SU-DHL-6 (cell line): ENCODE measurements around the gene KLK1.

Experiments used
- H2AFZ ChIP-seq: fragments of 200-600 bp; sonication (generic); 2 replicates; pipeline ENCODE4 v1.6.1; 2014; ENCODE audit warnings: low read depth, mild to moderate bottlenecking, moderate library complexity, mixed read lengths, antibody characterized with exemption, low read length; ENCODE audit not compliant: severe bottlenecking
- H3F3A ChIP-seq: fragments of 200-600 bp; shearing (Covaris generic); 2 replicates; pipeline ENCODE4 v1.6.0; 2016; ENCODE audit warnings: antibody characterized with exemption, mild to moderate bottlenecking; ENCODE audit not compliant: insufficient read depth
- H3K27ac ChIP-seq: fragments of 200-600 bp; sonication (generic); 2 replicates; pipeline ENCODE4 v1.5.1; 2016; ENCODE audit warnings: low read depth, mild to moderate bottlenecking, low read length, moderate library complexity, mixed read lengths
- H3K27me3 ChIP-seq: fragments of 200-600 bp; sonication (generic), shearing (Covaris generic); 2 replicates; pipeline ENCODE4 v1.6.0; 2014; ENCODE audit warnings: mild to moderate bottlenecking, low read length
- H3K36me3 ChIP-seq: fragments of 200-600 bp; sonication (generic); 2 replicates; pipeline ENCODE4 v1.6.1; 2014; ENCODE audit warnings: mild to moderate bottlenecking, low read length, mixed read lengths
- H3K4me2 ChIP-seq: fragments of 300-600, 200-600 bp; shearing (Covaris generic), sonication (generic); 2 replicates; pipeline ENCODE4 v1.6.0; 2014; ENCODE audit warnings: low read length, low read depth, mild to moderate bottlenecking; ENCODE audit not compliant: poor library complexity, severe bottlenecking
- H3K4me3 ChIP-seq: fragments of 200-600 bp; sonication (generic); 2 replicates; pipeline ENCODE4 v1.5.1; 2014; ENCODE audit warnings: antibody characterized with exemption, low read length, mild to moderate bottlenecking, mixed read lengths; ENCODE audit not compliant: insufficient read depth, poor library complexity, severe bottlenecking
- H3K79me2 ChIP-seq: fragments of 200-600 bp; sonication (generic); 2 replicates; pipeline ENCODE4 v1.6.1; 2014; ENCODE audit warnings: mild to moderate bottlenecking, low read length, moderate library complexity; ENCODE audit not compliant: insufficient read depth
- H3K9ac ChIP-seq: fragments of 200-600 bp; sonication (generic); 2 replicates; pipeline ENCODE4 v1.7.0; 2014; ENCODE audit warnings: mild to moderate bottlenecking, low read length
- H3K9me2 ChIP-seq: fragments of 200-600 bp; sonication (generic); replicated peaks from 2 replicates; pipeline ENCODE4 v1.6.1; 2014; ENCODE audit warnings: low read length; ENCODE audit not compliant: insufficient read depth
- H3K9me3 ChIP-seq: fragments of 200-600 bp; sonication (generic); 2 replicates; pipeline ENCODE4 v1.6.1; 2014; ENCODE audit warnings: low read length, mixed read lengths; ENCODE audit not compliant: insufficient read depth
- H4K20me1 ChIP-seq: fragments of 200-600 bp; sonication (generic); 2 replicates; pipeline ENCODE4 v1.6.1; 2014; ENCODE audit warnings: low read depth, mild to moderate bottlenecking, antibody characterized with exemption, low read length, moderate library complexity, mixed read lengths
- EZH2phosphoT487 ChIP-seq: fragments of 200-600 bp; sonication (generic), shearing (Covaris generic); conservative IDR thresholded peaks from 2 replicates; pipeline ENCODE4 v1.6.1; 2018; ENCODE audit warnings: mild to moderate bottlenecking, antibody characterized with exemption, low read length, moderate library complexity, mixed read lengths
- TF ChIP-seq, protein P1 (sequence below): fragments of 200-600 bp; sonication (generic); IDR thresholded peaks from one replicate; pipeline ENCODE4 v1.5.1; 2017; ENCODE audit warnings: antibody characterized with exemption, mild to moderate bottlenecking, low read length, moderate library complexity; ENCODE audit not compliant: insufficient read depth, poor library complexity, severe bottlenecking

The KLK1 gene

DNA sequence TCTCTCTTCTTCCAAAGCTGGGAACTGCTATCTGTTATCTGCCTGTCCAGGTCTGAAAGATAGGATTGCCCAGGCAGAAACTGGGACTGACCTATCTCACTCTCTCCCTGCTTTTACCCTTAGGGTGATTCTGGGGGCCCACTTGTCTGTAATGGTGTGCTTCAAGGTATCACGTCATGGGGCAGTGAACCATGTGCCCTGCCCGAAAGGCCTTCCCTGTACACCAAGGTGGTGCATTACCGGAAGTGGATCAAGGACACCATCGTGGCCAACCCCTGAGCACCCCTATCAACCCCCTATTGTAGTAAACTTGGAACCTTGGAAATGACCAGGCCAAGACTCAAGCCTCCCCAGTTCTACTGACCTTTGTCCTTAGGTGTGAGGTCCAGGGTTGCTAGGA, 36.3 kb upstream of the KLK1 start:
- no peak overlapping the region for H3K4me3 ChIP-seq
- H3K27ac ChIP-seq, result no peak overlapping the region
- no peaks in the 10 kb centered on the region for H3K9me3 ChIP-seq
- no peak overlapping the region for H3K9ac ChIP-seq
- H2AFZ ChIP-seq, result no peak overlapping the region
- no peaks in the 10 kb centered on the region for H3K79me2 ChIP-seq
- H4K20me1 ChIP-seq, result no peaks in the 10 kb centered on the region
- no peaks in the 10 kb centered on the region for H3K9me2 ChIP-seq
- no peak overlapping the region for H3K4me2 ChIP-seq
- H3F3A ChIP-seq, result no peaks in the 10 kb centered on the region
- no peaks in the 10 kb centered on the region for H3K36me3 ChIP-seq
- TF ChIP-seq, protein P1, sequence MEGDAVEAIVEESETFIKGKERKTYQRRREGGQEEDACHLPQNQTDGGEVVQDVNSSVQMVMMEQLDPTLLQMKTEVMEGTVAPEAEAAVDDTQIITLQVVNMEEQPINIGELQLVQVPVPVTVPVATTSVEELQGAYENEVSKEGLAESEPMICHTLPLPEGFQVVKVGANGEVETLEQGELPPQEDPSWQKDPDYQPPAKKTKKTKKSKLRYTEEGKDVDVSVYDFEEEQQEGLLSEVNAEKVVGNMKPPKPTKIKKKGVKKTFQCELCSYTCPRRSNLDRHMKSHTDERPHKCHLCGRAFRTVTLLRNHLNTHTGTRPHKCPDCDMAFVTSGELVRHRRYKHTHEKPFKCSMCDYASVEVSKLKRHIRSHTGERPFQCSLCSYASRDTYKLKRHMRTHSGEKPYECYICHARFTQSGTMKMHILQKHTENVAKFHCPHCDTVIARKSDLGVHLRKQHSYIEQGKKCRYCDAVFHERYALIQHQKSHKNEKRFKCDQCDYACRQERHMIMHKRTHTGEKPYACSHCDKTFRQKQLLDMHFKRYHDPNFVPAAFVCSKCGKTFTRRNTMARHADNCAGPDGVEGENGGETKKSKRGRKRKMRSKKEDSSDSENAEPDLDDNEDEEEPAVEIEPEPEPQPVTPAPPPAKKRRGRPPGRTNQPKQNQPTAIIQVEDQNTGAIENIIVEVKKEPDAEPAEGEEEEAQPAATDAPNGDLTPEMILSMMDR, result no peak
- no peak for TF ChIP-seq EZH2phosphoT487
- H3K27me3 ChIP-seq, result no peaks in the 10 kb centered on the region

DNA sequence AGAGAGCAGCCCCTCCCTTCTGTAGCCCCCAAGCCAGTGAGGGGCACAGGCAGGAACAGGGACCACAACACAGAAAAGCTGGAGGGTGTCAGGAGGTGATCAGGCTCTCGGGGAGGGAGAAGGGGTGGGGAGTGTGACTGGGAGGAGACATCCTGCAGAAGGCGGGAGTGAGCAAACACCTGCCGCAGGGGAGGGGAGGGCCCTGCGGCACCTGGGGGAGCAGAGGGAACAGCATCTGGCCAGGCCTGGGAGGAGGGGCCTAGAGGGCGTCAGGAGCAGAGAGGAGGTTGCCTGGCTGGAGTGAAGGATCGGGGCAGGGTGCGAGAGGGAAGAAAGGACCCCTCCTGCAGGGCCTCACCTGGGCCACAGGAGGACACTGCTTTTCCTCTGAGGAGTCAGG, 35.3 kb upstream of the KLK1 start:
- Histone ChIP-seq H4K20me1 (no peaks in the 10 kb centered on the region), H3K9ac (no peak overlapping the region), H3K4me2 (no peak overlapping the region), H2AFZ (no peak overlapping the region), H3K79me2 (no peaks in the 10 kb centered on the region), H3K27ac (no peak overlapping the region), H3K27me3 (no peaks in the 10 kb centered on the region), H3K4me3 (no peak overlapping the region), H3K9me3 (no peaks in the 10 kb centered on the region), H3K9me2 (no peaks in the 10 kb centered on the region), H3F3A (no peaks in the 10 kb centered on the region), H3K36me3 (no peaks in the 10 kb centered on the region)
- TF ChIP-seq EZH2phosphoT487, result no peak
- TF ChIP-seq, protein P1, result no peak

DNA sequence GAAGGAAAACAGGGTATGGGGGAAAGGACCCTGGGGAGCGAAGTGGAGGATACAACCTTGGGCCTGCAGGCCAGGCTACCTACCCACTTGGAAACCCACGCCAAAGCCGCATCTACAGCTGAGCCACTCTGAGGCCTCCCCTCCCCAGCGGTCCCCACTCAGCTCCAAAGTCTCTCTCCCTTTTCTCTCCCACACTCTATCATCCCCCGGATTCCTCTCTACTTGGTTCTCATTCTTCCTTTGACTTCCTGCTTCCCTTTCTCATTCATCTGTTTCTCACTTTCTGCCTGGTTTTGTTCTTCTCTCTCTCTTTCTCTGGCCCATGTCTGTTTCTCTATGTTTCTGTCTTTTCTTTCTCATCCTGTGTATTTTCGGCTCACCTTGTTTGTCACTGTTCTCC, 33.8 kb upstream of the KLK1 start:
- no peak overlapping the region for H2AFZ ChIP-seq
- TF ChIP-seq, protein P1, result no peak
- no peak for TF ChIP-seq EZH2phosphoT487

More for the DNA sequence above, 33.8 kb upstream of the KLK1 start:
- Histone ChIP-seq H3K4me2 (no peak overlapping the region), H3K27ac (no peak overlapping the region), H3K27me3 (no peaks in the 10 kb centered on the region), H3K9ac (no peak overlapping the region), H3K9me2 (no peaks in the 10 kb centered on the region), H4K20me1 (no peaks in the 10 kb centered on the region), H3K79me2 (no peaks in the 10 kb centered on the region), H3K4me3 (no peak overlapping the region), H3F3A (no peaks in the 10 kb centered on the region), H3K9me3 (no peaks in the 10 kb centered on the region), H3K36me3 (no peaks in the 10 kb centered on the region)
